T-cell (primary cell): ENCODE data around the gene TFCP2L1. TPM values are rescaled to one million over a fixed set of nuclear protein-coding genes. Genes with fewer than 3 reads are reported as not detected.

Source experiments
- ATAC-seq, 4 experiments: fragments of 200-7000 bp in 3 of 4; fragments of 150-1000 bp in 1 of 4; cut with Tn5 transposase; replicated peaks in 1 of 4; 1 replicate in 3 of 4; 2 replicates in 1 of 4; pipeline ENCODE4 v1.10.0; 2021; ENCODE audit warnings: moderate library complexity in 3 of 4, mild to moderate bottlenecking in 2 of 4, moderate number of reproducible peaks in 1 of 4
- CTCF ChIA-PET, 2 donors: fragments of 300-600 bp; sonication (Branson Sonifier 250); formaldehyde crosslinking; loops; one replicate each; lab custom pipeline; 2022; ENCODE audit warnings: antibody characterized with exemption in 2 of 2; lab: Charles Lee
- POLR2A ChIA-PET, 2 donors: fragments of 300-600 bp; sonication (Branson Sonifier 250); formaldehyde crosslinking; loops; one replicate each; lab custom pipeline; 2022; ENCODE audit warnings: antibody characterized with exemption in 2 of 2; lab: Charles Lee
- DNase-seq, 35 experiments: peaks; one replicate each; pipeline versions ENCODE4 v3.0.0 to v3.0.0-alpha.2; 2013 to 2023
- H3K27ac ChIP-seq: one replicate; pipeline ENCODE4 v1.5.1; 2013; ENCODE audit warnings: low read length
- H3K27me3 ChIP-seq, 2 experiments: replicated peaks in 1 of 2; 1 replicate in 1 of 2; 2 replicates in 1 of 2; pipeline versions ENCODE4 v1.6.1 to v1.7.0; 2013; ENCODE audit warnings: low read length in 1 of 2, mixed read lengths in 1 of 2; ENCODE audit not compliant: control insufficient read depth in 2 of 2, insufficient read depth in 2 of 2; ENCODE audit errors: extremely low read depth in 1 of 2
- H3K36me3 ChIP-seq, 2 donors: 1 replicate in 1 of 2; 2 replicates in 1 of 2; pipeline versions ENCODE4 v1.6.1 to v1.7.0; 2013; ENCODE audit warnings: low read length in 1 of 2; ENCODE audit not compliant: control insufficient read depth in 2 of 2, insufficient read depth in 1 of 2; ENCODE audit errors: extremely low read depth in 1 of 2
- H3K4me1 ChIP-seq, 2 experiments: 1 replicate in 1 of 2; 2 replicates in 1 of 2; pipeline versions ENCODE4 v1.6.1 to v1.7.0; 2013; ENCODE audit warnings: low read length in 2 of 2, mixed read lengths in 1 of 2; ENCODE audit not compliant: insufficient read depth in 2 of 2, control insufficient read depth in 1 of 2; ENCODE audit errors: extremely low read depth in 1 of 2
- H3K4me3 ChIP-seq, 2 donors: 1 replicate in 1 of 2; 2 replicates in 1 of 2; pipeline versions ENCODE4 v1.5.1 to v1.7.0; 2013; ENCODE audit warnings: mild to moderate bottlenecking in 2 of 2, low read length in 1 of 2, moderate library complexity in 1 of 2; ENCODE audit not compliant: control insufficient read depth in 1 of 2; ENCODE audit errors: extremely low read depth in 1 of 2
- H3K9me3 ChIP-seq: 2 replicates; pipeline ENCODE4 v1.7.0; 2013
- H3K27ac Mint-ChIP-seq, 2 donors: one replicate each; pipeline ENCODE4 v1.8.0; 2020 to 2021; ENCODE audit warnings: mild to moderate bottlenecking in 2 of 2, mixed read lengths in 2 of 2
- H3K27me3 Mint-ChIP-seq, 2 donors: one replicate each; pipeline ENCODE4 v1.8.0; 2021 to 2022; ENCODE audit warnings: mixed read lengths in 2 of 2
- H3K36me3 Mint-ChIP-seq: one replicate; pipeline ENCODE4 v1.8.0; 2021; ENCODE audit warnings: mixed read lengths
- H3K4me1 Mint-ChIP-seq, 3 donors: one replicate each; pipeline ENCODE4 v1.8.0; 2020 to 2022; ENCODE audit warnings: mixed read lengths in 3 of 3, mild to moderate bottlenecking in 1 of 3
- H3K4me3 Mint-ChIP-seq, 3 donors: one replicate each; pipeline ENCODE4 v1.8.0; 2020 to 2022; ENCODE audit warnings: mild to moderate bottlenecking in 3 of 3, mixed read lengths in 3 of 3, moderate library complexity in 3 of 3
- H3K9me3 Mint-ChIP-seq, 3 donors: one replicate each; pipeline ENCODE4 v1.8.0; 2020 to 2022; ENCODE audit warnings: mixed read lengths in 3 of 3
- WGBS: methylation state at CpG from one replicate; pipeline ENCODE4 v1.1.5; 2013; ENCODE audit warnings: missing lambda C conversion rate; ENCODE audit not compliant: insufficient coverage; 5-methylcytosine and 5-hydroxymethylcytosine counted together
- total RNA-seq, 35 experiments: library from RNA in 6 of 35; stranded (reverse) in 6 of 35; fragments of 120-200 nt in 1 of 35; gene quantifications; one replicate each; pipeline versions ENCODE4 v1.2.1 to v1.2.4 and lab custom pipeline; 2013 to 2026

TFCP2L1 gene
- total RNA-seq, 5 donors from 2014 or later (not counting 1 experiment from before 2014, with no cell fraction given), result 0.18 to 1.0 (median 0.70) TPM

DNA sequence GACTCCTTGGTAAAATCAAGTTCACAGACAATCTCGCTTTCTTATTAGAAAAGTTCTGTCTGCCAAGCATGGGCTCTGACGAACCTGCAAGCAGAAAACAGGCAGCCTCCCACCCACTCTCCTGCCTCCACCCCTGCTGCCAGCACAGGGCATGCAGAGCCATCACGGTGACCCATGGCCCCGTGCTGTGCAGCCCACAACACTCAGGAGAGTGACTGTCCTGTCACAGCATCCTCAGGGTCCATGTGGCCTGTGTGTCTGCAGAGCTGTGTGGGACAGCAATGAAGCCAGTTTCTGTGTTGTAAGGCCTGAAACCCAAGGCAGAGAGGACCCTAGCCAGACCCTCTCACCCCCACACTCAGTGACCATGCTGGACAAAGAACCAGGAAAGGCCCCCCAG lies 46.2 kb downstream of the TFCP2L1 start:
- H3K4me1 ChIP-seq, result no peaks in the 10 kb centered on the region
- Mint-ChIP-seq H3K36me3 (no peaks in the 10 kb centered on the region), H3K9me3 (no peaks in the 10 kb centered on the region), H3K4me1 (no peaks in the 10 kb centered on the region), H3K27ac (no peak overlapping the region), H3K4me3 (no peak overlapping the region), H3K27me3 (peaks cover 0 to 7% of the 10 kb centered on the region in 2 donors)
- no peaks in the 10 kb centered on the region for H3K36me3 ChIP-seq
- no peaks in the 10 kb centered on the region for H3K9me3 ChIP-seq
- WGBS, result 89% methylated on average over 4 of the region's 4 CpGs
- H3K4me3 ChIP-seq, result no peak overlapping the region
- H3K27me3 ChIP-seq, result peaks cover 0 to 20% of the 10 kb centered on the region in 2 experiments
- no peak for DNase-seq
- ChIA-PET CTCF (no interaction called here), POLR2A (no interaction called here)
- no peak for ATAC-seq
- H3K27ac ChIP-seq, result no peak overlapping the region

DNA sequence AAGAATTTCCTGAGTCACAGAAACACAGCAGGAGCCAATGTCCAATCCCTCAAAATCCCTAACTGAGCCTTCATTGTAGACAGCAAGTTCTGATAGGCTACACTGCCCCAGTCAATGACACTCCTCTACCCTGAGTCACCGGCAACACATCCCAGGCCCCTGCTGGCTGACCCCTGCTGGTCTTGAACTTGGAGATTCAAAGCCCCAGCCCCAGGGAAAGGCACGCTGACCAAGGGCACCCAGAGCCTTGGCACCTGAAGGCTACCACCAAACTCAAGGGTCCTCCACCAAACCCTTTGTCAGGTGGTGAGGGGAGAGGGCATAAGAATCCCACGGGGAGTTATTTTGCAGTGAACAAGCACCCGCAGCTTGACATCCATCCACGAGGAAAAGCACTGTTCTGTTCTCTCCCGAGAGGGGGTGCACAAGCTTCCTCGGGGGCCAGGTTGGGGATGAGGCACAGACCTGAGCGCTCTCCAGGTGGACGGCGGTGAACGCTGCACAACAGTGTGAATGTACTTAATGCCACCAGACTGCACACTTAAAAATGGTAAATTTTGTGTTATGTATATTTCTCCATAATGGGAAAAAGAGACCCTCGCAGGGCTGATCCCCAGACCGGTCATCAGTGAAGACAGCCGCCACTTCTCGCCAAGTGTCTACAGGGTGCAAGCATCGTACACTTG lies 46.9 kb downstream of the TFCP2L1 start:
- Histone ChIP-seq H3K27me3 (peaks cover 0 to 19% of the 10 kb centered on the region in 2 experiments), H3K9me3 (no peaks in the 10 kb centered on the region), H3K36me3 (no peaks in the 10 kb centered on the region), H3K27ac (no peak overlapping the region), H3K4me3 (no peak overlapping the region), H3K4me1 (no peaks in the 10 kb centered on the region)
- ATAC-seq, result no peak
- WGBS, result 91% methylated on average over 7 of the region's 16 CpGs
- H3K4me3 Mint-ChIP-seq, result no peak overlapping the region
- ChIA-PET CTCF (no interaction called here), POLR2A (no interaction called here)
- no peaks in the 10 kb centered on the region for H3K4me1 Mint-ChIP-seq
- DNase-seq, result no peak
- H3K36me3 Mint-ChIP-seq, result no peaks in the 10 kb centered on the region
- peaks cover 0 to 7% of the 10 kb centered on the region in 2 donors for H3K27me3 Mint-ChIP-seq
- H3K27ac Mint-ChIP-seq, result no peak overlapping the region
- no peaks in the 10 kb centered on the region for H3K9me3 Mint-ChIP-seq

DNA sequence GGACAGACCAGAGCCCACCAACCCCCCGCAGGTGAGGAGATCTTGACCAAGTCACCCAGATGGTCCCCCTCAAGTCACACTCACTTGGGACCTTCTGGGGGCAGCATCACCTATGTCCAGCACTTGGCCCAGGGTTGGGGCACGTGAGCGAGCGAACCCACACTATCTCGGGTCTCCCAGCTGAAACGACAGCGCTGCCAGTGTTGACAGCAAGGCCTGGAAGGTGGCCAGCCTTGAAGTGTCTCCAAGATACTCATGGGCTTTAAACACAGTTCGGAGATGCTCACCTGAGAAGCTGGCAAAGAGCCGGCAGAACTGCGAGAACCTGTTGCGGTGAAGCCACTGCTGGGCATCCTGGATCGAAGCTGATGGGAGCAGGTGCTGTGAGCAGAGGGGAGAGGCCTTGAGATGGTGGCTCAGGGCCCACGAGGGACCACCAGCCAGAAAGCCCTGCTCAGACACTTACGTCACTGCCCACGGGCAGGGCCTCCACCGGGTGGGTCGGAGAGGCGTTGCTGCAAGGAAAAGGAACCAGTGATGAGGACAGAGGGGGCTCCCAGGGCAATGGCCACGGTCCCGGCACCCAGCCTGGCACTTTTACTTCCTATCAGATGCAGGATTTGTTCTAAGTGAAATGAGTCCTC lies 47.5 kb downstream of the TFCP2L1 start:
- Mint-ChIP-seq H3K27me3 (peaks cover 0 to 7% of the 10 kb centered on the region in 2 donors), H3K4me3 (no peak overlapping the region), H3K36me3 (no peaks in the 10 kb centered on the region), H3K27ac (no peak overlapping the region), H3K9me3 (no peaks in the 10 kb centered on the region), H3K4me1 (no peaks in the 10 kb centered on the region)
- no peaks in the 10 kb centered on the region for H3K9me3 ChIP-seq
- no peak overlapping the region for H3K27ac ChIP-seq
- no peak overlapping the region for H3K4me3 ChIP-seq
- ChIA-PET POLR2A (no interaction called here), CTCF (no interaction called here)
- WGBS, result 92% methylated on average over 17 of the region's 20 CpGs
- DNase-seq (no peak), ATAC-seq (no peak)
- H3K36me3 ChIP-seq, result no peaks in the 10 kb centered on the region
- peaks cover 0 to 19% of the 10 kb centered on the region in 2 experiments for H3K27me3 ChIP-seq
- no peaks in the 10 kb centered on the region for H3K4me1 ChIP-seq

DNA sequence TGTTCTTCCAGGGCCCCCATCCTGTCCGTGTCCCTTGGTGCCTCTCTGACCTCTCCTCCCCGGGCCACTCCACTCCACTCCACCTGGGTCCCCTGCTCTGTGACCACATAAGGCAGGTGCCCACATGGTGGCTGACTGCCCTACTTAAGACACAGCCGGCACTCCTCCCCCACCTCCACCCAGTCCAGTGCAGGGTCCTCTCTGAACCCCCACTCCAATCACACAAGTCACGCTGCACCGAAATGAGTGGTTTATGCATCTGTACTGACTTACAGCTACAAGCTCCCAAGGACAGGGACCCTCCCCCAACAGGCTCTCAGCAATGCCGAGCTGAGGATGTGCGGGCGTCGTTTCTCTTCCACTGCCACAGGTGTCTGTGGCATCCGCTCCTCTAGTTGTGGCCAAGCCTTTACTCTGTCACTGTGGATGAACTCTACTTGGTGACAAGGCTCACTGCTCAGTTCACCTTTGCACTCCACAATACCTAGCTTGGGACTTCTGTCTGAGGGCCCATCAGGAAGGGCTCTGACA lies 48.3 kb downstream of the TFCP2L1 start:
- Histone ChIP-seq H3K9me3 (no peaks in the 10 kb centered on the region), H3K27me3 (peaks cover 0 to 14% of the 10 kb centered on the region in 2 experiments), H3K4me3 (no peak overlapping the region), H3K36me3 (no peaks in the 10 kb centered on the region), H3K27ac (no peak overlapping the region), H3K4me1 (no peaks in the 10 kb centered on the region)
- no peaks in the 10 kb centered on the region for H3K9me3 Mint-ChIP-seq
- no peak overlapping the region for H3K4me3 Mint-ChIP-seq
- ChIA-PET CTCF (no interaction called here), POLR2A (no interaction called here)
- WGBS, result 90% methylated on average over 10 of the region's 10 CpGs
- ATAC-seq (no peak), DNase-seq (no peak)
- peaks cover 0 to 7% of the 10 kb centered on the region in 2 donors for H3K27me3 Mint-ChIP-seq
- no peaks in the 10 kb centered on the region for H3K36me3 Mint-ChIP-seq
- no peaks in the 10 kb centered on the region for H3K4me1 Mint-ChIP-seq
- no peak overlapping the region for H3K27ac Mint-ChIP-seq

DNA sequence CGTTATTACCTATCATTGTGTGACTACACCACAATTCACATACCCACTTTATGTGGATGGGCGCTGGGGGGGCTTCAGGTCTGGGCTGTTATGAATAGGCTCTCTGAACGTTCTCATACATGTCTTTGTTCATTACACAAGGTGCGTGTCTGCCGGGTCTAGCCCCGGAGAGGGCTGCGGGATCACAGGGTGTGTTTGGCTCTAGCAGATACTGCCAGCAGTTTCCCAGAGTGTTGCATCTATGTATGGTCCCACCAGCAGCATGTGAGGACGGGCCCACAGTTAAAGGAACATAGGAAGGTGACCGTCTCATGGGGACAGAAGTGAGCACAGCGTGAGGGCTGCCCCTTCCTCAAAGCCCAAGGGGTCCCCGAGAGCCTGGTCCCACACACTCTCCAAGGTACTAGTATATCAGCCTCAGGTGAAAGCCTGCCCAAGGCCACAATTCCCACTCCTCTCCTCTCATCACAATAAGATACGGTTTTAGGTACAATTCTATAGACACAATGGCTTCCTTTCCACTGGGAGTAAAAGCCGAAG lies 48.8 kb downstream of the TFCP2L1 start:
- H3K4me3 ChIP-seq, result no peak overlapping the region
- H3K9me3 ChIP-seq, result no peaks in the 10 kb centered on the region
- H3K36me3 Mint-ChIP-seq, result no peaks in the 10 kb centered on the region
- H3K4me1 Mint-ChIP-seq, result no peaks in the 10 kb centered on the region
- no peaks in the 10 kb centered on the region for H3K4me1 ChIP-seq
- no peaks in the 10 kb centered on the region for H3K36me3 ChIP-seq
- CTCF ChIA-PET, result no interaction called here
- no peak overlapping the region for H3K4me3 Mint-ChIP-seq
- H3K9me3 Mint-ChIP-seq, result no peaks in the 10 kb centered on the region
- no peak for ATAC-seq
- H3K27ac Mint-ChIP-seq, result no peak overlapping the region
- DNase-seq, result no peak
- H3K27me3 Mint-ChIP-seq, result peaks cover 0 to 7% of the 10 kb centered on the region in 2 donors
- WGBS, result 83% methylated on average over 7 of the region's 13 CpGs
- H3K27me3 ChIP-seq, result peaks cover 0 to 14% of the 10 kb centered on the region in 2 experiments
- POLR2A ChIA-PET, result no interaction called here
- no peak overlapping the region for H3K27ac ChIP-seq

DNA sequence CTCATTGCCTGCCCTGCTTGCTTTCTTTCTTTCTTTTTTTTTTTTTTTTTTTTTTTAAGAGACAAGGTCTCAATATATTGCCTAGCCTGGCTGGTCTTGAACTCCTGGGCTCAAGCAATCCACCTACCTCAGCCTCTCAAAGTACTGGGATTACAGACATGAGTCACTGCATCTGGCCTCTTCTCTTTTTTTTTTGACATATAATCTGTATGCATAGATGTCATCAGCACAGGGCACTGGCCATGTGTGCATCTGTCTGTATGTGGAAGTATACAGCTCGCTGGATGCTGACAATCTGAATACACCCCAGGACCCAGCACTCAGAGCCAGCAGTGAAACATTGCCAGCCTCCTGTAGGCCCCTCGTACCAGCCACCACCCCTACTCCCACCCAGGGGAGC lies 49.5 kb downstream of the TFCP2L1 start:
- H3K9me3 Mint-ChIP-seq, result no peaks in the 10 kb centered on the region
- CTCF ChIA-PET, result no interaction called here
- H3K9me3 ChIP-seq, result no peaks in the 10 kb centered on the region
- no peaks in the 10 kb centered on the region for H3K4me1 ChIP-seq
- 83% methylated on average over 1 of the region's 2 CpGs for WGBS
- DNase-seq (no peak), ATAC-seq (no peak)
- H3K36me3 ChIP-seq, result no peaks in the 10 kb centered on the region
- no peaks in the 10 kb centered on the region for H3K36me3 Mint-ChIP-seq
- POLR2A ChIA-PET, result no interaction called here
- peaks cover 0 to 7% of the 10 kb centered on the region in 2 donors for H3K27me3 Mint-ChIP-seq
- H3K4me1 Mint-ChIP-seq, result no peaks in the 10 kb centered on the region
- no peak overlapping the region for H3K27ac ChIP-seq
- H3K27me3 ChIP-seq, result peaks cover 0 to 14% of the 10 kb centered on the region in 2 experiments
- no peak overlapping the region for H3K4me3 Mint-ChIP-seq
- no peak overlapping the region for H3K27ac Mint-ChIP-seq
- no peak overlapping the region for H3K4me3 ChIP-seq
